Measurements from ENCODE around the gene FHL3.

Gene FHL3

GRCh38 chr1:38013227-38013622, 7.9 kb upstream of the FHL3 start:
- no peak for DNase-seq (ENCODE audit: low read depth in 2 of 3, low spot score in 2 of 3)

- peak; percentile 53 to 77 (median 76) for DNase-seq (ENCODE audit: low read depth in 2 of 3, low spot score in 2 of 3)
Observed at GRCh38 chr1:38012363-38013226, 7.3 kb upstream of the FHL3 start, which contains the start of gene UTP11. TSS of gene UTP11 (plus strand) at chr1:38012734. CDS start at chr1:38012803, 69 bp downstream.

- no peak for DNase-seq (ENCODE audit: low read depth in 2 of 3, low spot score in 2 of 3)
Observed at GRCh38 chr1:38009841-38010180, 4.5 kb upstream of the FHL3 start.

GRCh38 chr1:38009088-38009840, 4.0 kb upstream of the FHL3 start:
- DNase-seq (ENCODE audit: low read depth in 2 of 3, low spot score in 2 of 3) = peak in 2 of 3 experiments; percentile 31 to 41

- no peak for DNase-seq (ENCODE audit: low read depth in 2 of 3, low spot score in 2 of 3)
Observed at GRCh38 chr1:38006008-38006828, 904 bp upstream of the FHL3 start.

- DNase-seq (ENCODE audit: low read depth in 2 of 3, low spot score in 2 of 3) = no peak
Observed at GRCh38 chr1:38004284-38005108, 818 bp downstream of the FHL3 start.

- DNase-seq (ENCODE audit: low read depth in 2 of 3, low spot score in 2 of 3) = no peak
Observed at GRCh38 chr1:38003261-38004250, 1.8 kb downstream of the FHL3 start.

GRCh38 chr1:38000529-38001455, 4.5 kb downstream of the FHL3 start:
- no peak for DNase-seq (ENCODE audit: low read depth in 2 of 3, low spot score in 2 of 3)

GRCh38 chr1:38000233-38000528, 5.1 kb downstream of the FHL3 start:
- DNase-seq (ENCODE audit: low read depth in 2 of 3, low spot score in 2 of 3) = no peak

- DNase-seq (ENCODE audit: low read depth in 2 of 3, low spot score in 2 of 3) = no peak
Observed at GRCh38 chr1:37999430-38000232, 5.7 kb downstream of the FHL3 start.

- DNase-seq (ENCODE audit: low read depth in 2 of 3, low spot score in 2 of 3) = no peak
Observed at GRCh38 chr1:37998913-37999429, 6.3 kb downstream of the FHL3 start.

GRCh38 chr1:37998089-37998808, 7.1 kb downstream of the FHL3 start:
- DNase-seq (ENCODE audit: low read depth in 2 of 3, low spot score in 2 of 3) = no peak

GRCh38 chr1:37997256-37998088, 7.8 kb downstream of the FHL3 start:
- DNase-seq (ENCODE audit: low read depth in 2 of 3, low spot score in 2 of 3) = no peak

- no peak for DNase-seq (ENCODE audit: low read depth in 2 of 3, low spot score in 2 of 3)
Observed at GRCh38 chr1:37995751-37996345, 9.5 kb downstream of the FHL3 start.

- DNase-seq (ENCODE audit: low read depth in 2 of 3, low spot score in 2 of 3) = no peak
Observed at GRCh38 chr1:37994886-37995566, 10.3 kb downstream of the FHL3 start.
